Effector CD8-positive, alpha-beta T cell (primary cell): ENCODE data around the gene CDC14A.
"Not testable (repeated sequence)": the region's sequence is repeated elsewhere in the genome, so short reads cannot be mapped to it uniquely, and the experiment has no call there.

ENCODE experiments used
- DNase-seq: peaks from one replicate; lab custom pipeline; 2025; lab: John Stamatoyannopoulos, UW

CDC14A gene

GRCh38 chr1:100332331-100332730 lies 20.0 kb upstream of the CDC14A start:
- no peak for DNase-seq

GRCh38 chr1:100335436-100335835 lies 16.9 kb upstream of the CDC14A start:
- DNase-seq: no peak

GRCh38 chr1:100337878-100338277 lies 14.4 kb upstream of the CDC14A start:
- DNase-seq: not testable (repeated sequence)

GRCh38 chr1:100339735-100340134 lies 12.6 kb upstream of the CDC14A start:
- DNase-seq: not testable (repeated sequence)

GRCh38 chr1:100340494-100340893 lies 11.8 kb upstream of the CDC14A start:
- no peak for DNase-seq

GRCh38 chr1:100342348-100342747 lies 10.0 kb upstream of the CDC14A start:
- DNase-seq: no peak

- no peak for DNase-seq
Measured at GRCh38 chr1:100343897-100344296, 8.4 kb upstream of the CDC14A start.

GRCh38 chr1:100344774-100345173 lies 7.5 kb upstream of the CDC14A start:
- no peak for DNase-seq

GRCh38 chr1:100346387-100346786 lies 5.9 kb upstream of the CDC14A start:
- DNase-seq: no peak

- no peak for DNase-seq
Measured at GRCh38 chr1:100347009-100347966, 5.0 kb upstream of the CDC14A start.

- no peak for DNase-seq
Measured at GRCh38 chr1:100348549-100349144, 3.7 kb upstream of the CDC14A start.

GRCh38 chr1:100349246-100349645 lies 3.1 kb upstream of the CDC14A start:
- no peak for DNase-seq

GRCh38 chr1:100350787-100351094 lies 1.6 kb upstream of the CDC14A start:
- no peak for DNase-seq

- peak; percentile 82 for DNase-seq
Measured at GRCh38 chr1:100351095-100351887, 1.0 kb upstream of the CDC14A start.

- peak; percentile 28 for DNase-seq
Measured at GRCh38 chr1:100353071-100353801, 930 bp downstream of the CDC14A start.

- no peak for DNase-seq
Measured at GRCh38 chr1:100353988-100354387, 1.7 kb downstream of the CDC14A start.

- no peak for DNase-seq
Measured at GRCh38 chr1:100354971-100355394, 2.7 kb downstream of the CDC14A start.

- no peak for DNase-seq
Measured at GRCh38 chr1:100358210-100358609, 5.9 kb downstream of the CDC14A start.

GRCh38 chr1:100359139-100359538 lies 6.8 kb downstream of the CDC14A start:
- no peak for DNase-seq

- no peak for DNase-seq
Measured at GRCh38 chr1:100360790-100361510, 8.6 kb downstream of the CDC14A start.

- DNase-seq: no peak
Measured at GRCh38 chr1:100361511-100362089, 9.3 kb downstream of the CDC14A start.
